Neural progenitor cell (in vitro differentiated cells): Measurements from ENCODE around the gene SCN2B. TPM values are rescaled to one million over a fixed set of nuclear protein-coding genes. Genes with fewer than 3 reads are reported as not detected.

Experiments used
- DNase-seq: peaks from one replicate; pipeline ENCODE4 v3.0.0-alpha.2; 2016; ENCODE audit warnings: low spot score
- H2AFZ ChIP-seq: fragments of 200-600 bp; sonication (generic); replicated peaks from 2 replicates; pipeline ENCODE4 v1.6.1; 2016; ENCODE audit warnings: antibody characterized with exemption
- H3F3A ChIP-seq: fragments of 200-600 bp; sonication (generic); 2 replicates; pipeline ENCODE4 v1.6.1; 2016; ENCODE audit warnings: antibody characterized with exemption, low read depth
- H3K27ac ChIP-seq: fragments of 200-600 bp; sonication (generic); 2 replicates; pipeline ENCODE4 v1.5.1; 2016; ENCODE audit warnings: mild to moderate bottlenecking
- H3K27me3 ChIP-seq: fragments of 200-600 bp; sonication (generic); 2 replicates; pipeline ENCODE4 v1.6.1; 2016; ENCODE audit warnings: mild to moderate bottlenecking, moderate library complexity
- H3K36me3 ChIP-seq: fragments of 200-600 bp; sonication (generic); 2 replicates; pipeline ENCODE4 v1.5.1; 2016
- H3K4me1 ChIP-seq: fragments of 200-600 bp; sonication (generic); 2 replicates; pipeline ENCODE4 v1.6.1; 2016; ENCODE audit warnings: mixed run types
- H3K4me2 ChIP-seq: fragments of 200-600 bp; sonication (generic); 2 replicates; pipeline ENCODE4 v1.6.1; 2016
- H3K4me3 ChIP-seq: fragments of 200-600 bp; sonication (generic); 2 replicates; pipeline ENCODE4 v1.5.1; 2016
- H3K79me2 ChIP-seq: fragments of 200-600 bp; sonication (generic); 2 replicates; pipeline ENCODE4 v1.6.1; 2016; ENCODE audit warnings: low read depth
- H3K9ac ChIP-seq: fragments of 200-600 bp; sonication (generic); 2 replicates; pipeline ENCODE4 v1.6.1; 2016
- H3K9me3 ChIP-seq: fragments of 200-600 bp; sonication (generic); 2 replicates; pipeline ENCODE4 v1.5.1; 2016; ENCODE audit warnings: low read depth
- H4K20me1 ChIP-seq: fragments of 200-600 bp; sonication (generic); 2 replicates; pipeline ENCODE4 v1.6.1; 2016; ENCODE audit warnings: low read depth
- H3K27ac Mint-ChIP-seq: 3 replicates; pipeline ENCODE4 v1.8.0; 2021; ENCODE audit warnings: mixed read lengths
- H3K27me3 Mint-ChIP-seq: 2 replicates; pipeline ENCODE4 v1.8.0; 2022; ENCODE audit warnings: low read depth, mild to moderate bottlenecking, inconsistent platforms, moderate library complexity, mixed read lengths; ENCODE audit not compliant: insufficient read depth
- H3K36me3 Mint-ChIP-seq: 3 replicates; pipeline ENCODE4 v1.8.0; 2021; ENCODE audit warnings: mixed read lengths
- H3K4me1 Mint-ChIP-seq: 3 replicates; pipeline ENCODE4 v1.8.0; 2021; ENCODE audit warnings: mixed read lengths
- H3K4me3 Mint-ChIP-seq: 3 replicates; pipeline ENCODE4 v1.8.0; 2021; ENCODE audit warnings: mild to moderate bottlenecking, moderate library complexity, mixed read lengths
- H3K9me3 Mint-ChIP-seq: 3 replicates; pipeline ENCODE4 v1.8.0; 2020; ENCODE audit warnings: mixed read lengths
- CTCF ChIP-seq: fragments of 200-600 bp; sonication (generic); IDR thresholded peaks from 2 replicates; pipeline ENCODE4 v1.5.1; 2017; ENCODE audit warnings: antibody characterized with exemption, mild to moderate bottlenecking
- EZH2 ChIP-seq: fragments of 200-600 bp; sonication (generic); IDR thresholded peaks from 2 replicates; pipeline ENCODE4 v1.6.1; 2017; ENCODE audit warnings: antibody characterized with exemption, mild to moderate bottlenecking, moderate library complexity
- EZH2phosphoT487 ChIP-seq: fragments of 200-600 bp; sonication (generic); IDR thresholded peaks from 2 replicates; pipeline ENCODE4 v1.6.1; 2017; ENCODE audit warnings: antibody characterized with exemption
- total RNA-seq: library from RNA; depleted of rRNA; stranded (reverse); fragments of >200 nt; gene quantifications from 2 replicates; pipeline ENCODE4 v1.2.3, GENCODE V29; 2015; ENCODE audit warnings: low replicate concordance

Gene SCN2B
- total RNA-seq, 1 donor from 2014 or later = 0.15 TPM

- Histone ChIP-seq H3K36me3 (no peaks in the 10 kb centered on the region), H4K20me1 (no peaks in the 10 kb centered on the region), H3K9ac (no peak overlapping the region), H3K4me1 (no peaks in the 10 kb centered on the region), H3K4me3 (no peak overlapping the region), H3K9me3 (no peaks in the 10 kb centered on the region), H3K79me2 (no peaks in the 10 kb centered on the region), H3K27me3 (peaks cover 53% of the 10 kb centered on the region), H2AFZ (no peak overlapping the region), H3F3A (peaks cover 7% of the 10 kb centered on the region), H3K4me2 (no peak overlapping the region), H3K27ac (no peak overlapping the region)
- no peak for TF ChIP-seq CTCF
- TF ChIP-seq EZH2 = no peak
- TF ChIP-seq EZH2phosphoT487 = no peak
- no peaks in the 10 kb centered on the region for H3K36me3 Mint-ChIP-seq
- no peak overlapping the region for H3K27ac Mint-ChIP-seq
- no peaks in the 10 kb centered on the region for H3K9me3 Mint-ChIP-seq
- H3K27me3 Mint-ChIP-seq = peaks cover 35% of the 10 kb centered on the region
- H3K4me3 Mint-ChIP-seq = no peak overlapping the region
- H3K4me1 Mint-ChIP-seq = peaks cover 12% of the 10 kb centered on the region
- no peak for DNase-seq
These were observed 33.6 kb downstream of the SCN2B start for GRCh38 chr11:118142809-118143208.

- DNase-seq = no peak
- Histone ChIP-seq H3K9me3 (no peaks in the 10 kb centered on the region), H3K9ac (no peak overlapping the region), H4K20me1 (no peaks in the 10 kb centered on the region), H3F3A (peaks cover 6% of the 10 kb centered on the region), H3K36me3 (no peaks in the 10 kb centered on the region), H2AFZ (no peak overlapping the region), H3K4me2 (no peak overlapping the region), H3K27ac (no peak overlapping the region), H3K27me3 (peaks cover 46% of the 10 kb centered on the region), H3K79me2 (no peaks in the 10 kb centered on the region), H3K4me3 (no peak overlapping the region), H3K4me1 (no peaks in the 10 kb centered on the region)
- H3K27ac Mint-ChIP-seq = no peak overlapping the region
- H3K4me1 Mint-ChIP-seq = peaks cover 8% of the 10 kb centered on the region
- no peaks in the 10 kb centered on the region for H3K9me3 Mint-ChIP-seq
- H3K36me3 Mint-ChIP-seq = no peaks in the 10 kb centered on the region
- TF ChIP-seq CTCF (no peak), EZH2phosphoT487 (no peak), EZH2 (no peak)
- H3K27me3 Mint-ChIP-seq = peaks cover 30% of the 10 kb centered on the region
- H3K4me3 Mint-ChIP-seq = no peak overlapping the region
These were observed 34.4 kb downstream of the SCN2B start for GRCh38 chr11:118142081-118142480.

- Mint-ChIP-seq H3K36me3 (no peaks in the 10 kb centered on the region), H3K27ac (no peak overlapping the region), H3K4me1 (peaks cover 5% of the 10 kb centered on the region), H3K4me3 (no peak overlapping the region), H3K9me3 (no peaks in the 10 kb centered on the region), H3K27me3 (peaks cover 28% of the 10 kb centered on the region)
- Histone ChIP-seq H3K27ac (no peak overlapping the region), H3K36me3 (no peaks in the 10 kb centered on the region), H3K9me3 (no peaks in the 10 kb centered on the region), H2AFZ (no peak overlapping the region), H3K4me2 (no peak overlapping the region), H3K9ac (no peak overlapping the region), H3K27me3 (peaks cover 23% of the 10 kb centered on the region), H3K79me2 (no peaks in the 10 kb centered on the region), H4K20me1 (no peaks in the 10 kb centered on the region), H3K4me1 (no peaks in the 10 kb centered on the region), H3F3A (no peaks in the 10 kb centered on the region), H3K4me3 (no peak overlapping the region)
- TF ChIP-seq CTCF (no peak), EZH2 (no peak), EZH2phosphoT487 (no peak)
- DNase-seq = no peak
These were observed 36.9 kb downstream of the SCN2B start for GRCh38 chr11:118139578-118139977.
